ENCODE results near the gene TUBA4B. TPM values are rescaled to one million over a fixed set of nuclear protein-coding genes. Genes with fewer than 3 reads are reported as not detected.

Gene TUBA4B
- total RNA-seq, 4 donors from 2014 or later, result not detected

DNA sequence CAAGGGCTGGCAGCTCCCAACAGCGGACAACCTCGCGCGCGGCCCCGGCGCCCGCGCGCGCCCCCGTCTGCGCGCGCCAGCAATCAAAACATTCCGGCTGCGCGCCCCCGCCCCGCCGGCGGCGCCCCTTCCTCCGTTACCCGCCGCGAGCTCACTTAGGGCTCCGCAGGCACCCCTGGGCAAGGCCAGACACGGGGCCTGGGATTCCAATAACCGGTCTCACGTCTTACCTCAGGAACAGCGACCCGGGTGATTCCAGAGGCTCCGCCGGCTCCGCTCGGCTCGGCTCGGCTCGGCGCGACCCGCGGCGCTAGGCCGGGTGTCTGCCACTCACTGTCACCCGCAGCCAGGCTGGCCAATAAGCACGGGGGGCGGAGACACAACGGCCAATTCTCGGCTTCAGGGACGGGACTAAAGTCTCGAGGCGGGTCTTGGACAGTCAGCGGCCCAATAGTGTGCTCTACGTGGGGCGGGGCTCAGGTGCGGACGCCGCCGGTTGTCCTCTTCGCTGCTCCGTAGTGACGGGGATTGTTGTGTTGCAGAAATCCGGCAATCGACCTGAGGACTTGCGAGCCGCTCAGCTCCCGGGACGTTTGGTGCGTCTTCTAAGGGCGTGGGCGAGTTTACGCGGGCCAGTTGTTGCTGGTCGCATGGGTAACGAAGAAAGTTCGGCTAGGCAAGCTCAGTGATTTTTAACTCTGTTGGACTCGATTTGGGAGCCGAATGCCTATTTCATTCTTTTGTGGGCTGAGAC, 23.6 kb upstream of the TUBA4B start, which contains the start of the genes ANKZF1 and ATG9A:
ANKZF1 (plus strand) TSS at position 502 of the 754 bp plus-strand sequence. CDS start 452 bp downstream, outside the sequence.
ATG9A (minus strand) TSS at position 332 of the 754 bp plus-strand sequence. CDS start 1,612 bp downstream, outside the sequence.
- Histone ChIP-seq H3K36me3 (peaks cover 0 to 56% (median 20%) of the 10 kb centered on the region in 3 donors), H3K9me3 (no peaks in the 10 kb centered on the region), H3K4me3 (peak within 1 kb of the TSS; percentile 64 to 98 (median 87)), H3K27me3 (no peaks in the 10 kb centered on the region), H3K4me1 (peaks cover 0 to 44% (median 17%) of the 10 kb centered on the region in 4 donors), H3K27ac (peak within 1 kb of the TSS; percentile 96 to 99 (median 96))
- TF ChIP-seq, protein P1, sequence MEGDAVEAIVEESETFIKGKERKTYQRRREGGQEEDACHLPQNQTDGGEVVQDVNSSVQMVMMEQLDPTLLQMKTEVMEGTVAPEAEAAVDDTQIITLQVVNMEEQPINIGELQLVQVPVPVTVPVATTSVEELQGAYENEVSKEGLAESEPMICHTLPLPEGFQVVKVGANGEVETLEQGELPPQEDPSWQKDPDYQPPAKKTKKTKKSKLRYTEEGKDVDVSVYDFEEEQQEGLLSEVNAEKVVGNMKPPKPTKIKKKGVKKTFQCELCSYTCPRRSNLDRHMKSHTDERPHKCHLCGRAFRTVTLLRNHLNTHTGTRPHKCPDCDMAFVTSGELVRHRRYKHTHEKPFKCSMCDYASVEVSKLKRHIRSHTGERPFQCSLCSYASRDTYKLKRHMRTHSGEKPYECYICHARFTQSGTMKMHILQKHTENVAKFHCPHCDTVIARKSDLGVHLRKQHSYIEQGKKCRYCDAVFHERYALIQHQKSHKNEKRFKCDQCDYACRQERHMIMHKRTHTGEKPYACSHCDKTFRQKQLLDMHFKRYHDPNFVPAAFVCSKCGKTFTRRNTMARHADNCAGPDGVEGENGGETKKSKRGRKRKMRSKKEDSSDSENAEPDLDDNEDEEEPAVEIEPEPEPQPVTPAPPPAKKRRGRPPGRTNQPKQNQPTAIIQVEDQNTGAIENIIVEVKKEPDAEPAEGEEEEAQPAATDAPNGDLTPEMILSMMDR (IDR thresholded peaks at IDR 0.05), result peak in 1 of 5 experiments; percentile 49
- TF ChIP-seq POLR2A (IDR thresholded peaks at IDR 0.05) (peak; percentile 33 to 85), EP300 (IDR thresholded peaks at IDR 0.05) (peak; percentile 59 to 97)
- peak; percentile 97 to 98 for DNase-seq (ENCODE audit: low spot score in 2 of 2)
- WGBS, 2 donors, result 0 to 1% methylated on average over 32 to 46 of the region's 80 CpGs

DNA sequence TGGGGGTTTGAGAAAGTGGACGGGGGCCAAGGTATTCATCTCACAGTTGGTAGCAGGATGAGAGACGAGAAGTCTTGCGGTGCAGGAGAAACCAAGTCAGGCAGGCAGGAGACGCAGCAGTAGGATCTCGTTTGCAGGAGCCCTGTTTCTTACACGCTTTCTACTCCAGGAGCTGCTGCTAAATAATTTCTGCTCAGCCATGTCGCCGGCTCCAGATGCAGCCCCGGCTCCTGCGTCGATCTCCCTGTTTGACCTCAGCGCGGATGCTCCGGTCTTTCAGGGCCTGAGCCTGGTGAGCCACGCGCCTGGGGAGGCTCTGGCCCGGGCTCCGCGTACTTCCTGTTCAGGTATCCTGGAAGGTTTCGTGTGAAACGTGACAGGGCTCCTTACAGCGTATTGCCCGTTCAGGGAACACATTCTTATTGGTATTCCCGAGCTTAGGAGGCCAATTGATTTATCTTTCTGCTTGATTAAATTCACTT, 22.9 kb upstream of the TUBA4B start:
- Histone ChIP-seq H3K27me3 (no peaks in the 10 kb centered on the region), H3K4me3 (peak overlapping the region; percentile 64 to 98 (median 87)), H3K27ac (peak overlapping the region; percentile 82 to 99 (median 96)), H3K9me3 (no peaks in the 10 kb centered on the region), H3K4me1 (peaks cover 0 to 44% (median 17%) of the 10 kb centered on the region in 4 donors), H3K36me3 (peaks cover 0 to 56% (median 24%) of the 10 kb centered on the region in 3 donors)
- 1% methylated on average over 24 of the region's 24 CpGs for WGBS, 2 donors
- no peak for TF ChIP-seq POLR2A (IDR thresholded peaks at IDR 0.05)
- TF ChIP-seq EP300 (IDR thresholded peaks at IDR 0.05), result no peak
- TF ChIP-seq, protein P1 (IDR thresholded peaks at IDR 0.05), result no peak
- DNase-seq (ENCODE audit: low spot score in 2 of 2), result peak in 1 of 2 donors; percentile 39

DNA sequence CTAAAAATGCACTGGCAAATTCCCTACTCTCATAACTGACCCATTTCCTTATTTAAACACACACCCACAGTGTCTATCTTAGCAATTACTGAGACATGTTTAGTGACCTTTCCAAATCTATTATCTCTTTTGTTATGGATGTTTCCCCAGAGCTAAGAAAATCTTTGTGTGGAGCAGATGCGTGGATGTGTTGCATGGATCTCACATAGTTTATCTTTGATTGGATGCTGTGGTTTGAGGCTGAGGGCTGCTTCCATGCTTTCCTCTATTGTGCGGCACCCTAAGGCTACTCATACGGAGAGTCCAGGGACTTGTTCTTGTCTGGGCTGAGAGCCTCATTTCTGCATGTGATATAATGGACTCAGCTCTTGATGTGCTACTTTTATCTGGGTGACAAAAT, 18.7 kb upstream of the TUBA4B start:
- Histone ChIP-seq H3K9me3 (no peaks in the 10 kb centered on the region), H3K4me1 (peaks cover 0 to 25% (median 4%) of the 10 kb centered on the region in 4 donors), H3K4me3 (no peak overlapping the region), H3K27ac (no peak overlapping the region), H3K36me3 (peaks cover 0 to 81% (median 35%) of the 10 kb centered on the region in 3 donors), H3K27me3 (no peaks in the 10 kb centered on the region)
- TF ChIP-seq EP300 (IDR thresholded peaks at IDR 0.05) (no peak), POLR2A (IDR thresholded peaks at IDR 0.05) (no peak)
- TF ChIP-seq, protein P1 (IDR thresholded peaks at IDR 0.05), result no peak
- no peak for DNase-seq (ENCODE audit: low spot score in 2 of 2)
- 85 to 89% methylated on average over 3 of the region's 3 CpGs for WGBS, 2 donors

DNA sequence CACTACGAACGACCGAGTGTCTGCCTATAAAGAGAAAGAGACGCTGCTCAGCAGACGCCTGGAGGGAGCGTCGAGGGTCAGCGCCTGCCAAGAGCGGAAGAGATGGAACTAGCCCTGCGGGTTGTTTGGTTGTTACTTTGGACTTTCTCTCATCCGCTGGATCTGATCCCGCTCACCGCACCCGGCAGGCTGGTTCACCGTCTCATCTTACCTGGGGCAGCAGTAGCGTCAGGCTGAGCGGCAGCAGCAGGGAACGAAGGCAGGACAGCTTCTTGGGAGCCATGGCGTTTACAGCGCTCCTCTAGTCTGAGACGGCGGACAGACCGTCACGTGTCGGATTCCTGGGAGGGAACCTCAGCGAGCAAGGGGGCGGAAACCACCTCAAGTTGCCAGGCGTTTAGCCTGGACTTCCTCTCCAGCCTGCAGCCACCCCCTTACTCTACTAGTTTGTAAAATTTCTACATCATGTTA, 9.7 kb upstream of the TUBA4B start:
- Histone ChIP-seq H3K27me3 (no peaks in the 10 kb centered on the region), H3K36me3 (peaks cover 0 to 37% (median 0%) of the 10 kb centered on the region in 3 donors), H3K4me1 (peaks cover 0 to 25% (median 12%) of the 10 kb centered on the region in 4 donors), H3K4me3 (peak overlapping the region in 1 of 4 donors; percentile 28), H3K27ac (peak overlapping the region in 1 of 4 donors; percentile 6), H3K9me3 (no peaks in the 10 kb centered on the region)
- TF ChIP-seq EP300 (IDR thresholded peaks at IDR 0.05) (peak in 1 of 2 donors; percentile 7), POLR2A (IDR thresholded peaks at IDR 0.05) (no peak)
- DNase-seq (ENCODE audit: low spot score in 2 of 2), result peak in 1 of 2 donors; percentile 5
- 41 to 47% methylated on average over 28 of the region's 28 CpGs for WGBS, 2 donors

DNA sequence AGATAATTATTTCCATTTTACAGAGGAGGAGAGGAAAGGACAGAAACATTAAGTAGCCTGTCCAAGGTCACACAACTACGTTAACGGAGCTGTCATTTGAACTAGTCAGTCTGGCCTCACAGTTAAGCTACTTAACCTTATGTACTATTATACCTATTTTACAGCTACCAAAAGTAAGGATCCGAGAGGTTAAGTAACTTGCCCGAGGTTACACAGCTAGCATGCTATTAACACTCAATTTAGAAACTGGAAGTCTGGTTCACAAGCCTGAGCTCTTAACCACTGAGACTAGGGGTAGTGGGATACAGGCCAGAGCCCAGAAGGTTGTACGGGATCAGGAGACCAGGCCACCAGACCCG, 8.3 kb upstream of the TUBA4B start:
- H3K9me3 ChIP-seq, result no peaks in the 10 kb centered on the region
- WGBS, 2 donors, result 46% methylated on average over 6 of the region's 6 CpGs
- TF ChIP-seq EP300 (IDR thresholded peaks at IDR 0.05) (no peak), POLR2A (IDR thresholded peaks at IDR 0.05) (no peak)
- TF ChIP-seq, protein P1 (IDR thresholded peaks at IDR 0.05), result no peak
- H3K36me3 ChIP-seq, result peaks cover 0 to 32% (median 0%) of the 10 kb centered on the region in 3 donors
- H3K4me1 ChIP-seq, result peaks cover 0 to 38% (median 22%) of the 10 kb centered on the region in 4 donors
- DNase-seq (ENCODE audit: low spot score in 2 of 2), result no peak
- peak overlapping the region; percentile 76 to 94 (median 80) for H3K4me3 ChIP-seq
- no peaks in the 10 kb centered on the region for H3K27me3 ChIP-seq
- H3K27ac ChIP-seq, result peak overlapping the region; percentile 93 to 97 (median 94)

Data from tibial nerve (tissue), 4 donors.